MCF 10A (cell line): ENCODE data around the gene SREBF1. TPM values are rescaled to one million over a fixed set of nuclear protein-coding genes. Genes with fewer than 3 reads are reported as not detected.

Experiments used
- BruUV-seq: library from RNA; stranded (reverse); fragments of 400-500 nt; replicated peaks from 2 replicates; lab custom pipeline; 2021; lab: Mats Ljungman, UMichigan
- CTCF ChIA-PET: fragments of 300-600 bp; sonication (Branson Sonifier 250); formaldehyde crosslinking; extraction: SDS; loops from one replicate; lab custom pipeline; 2021; ENCODE audit warnings: antibody characterized with exemption, inconsistent platforms; lab: Yijun Ruan, JAX
- POLR2A ChIA-PET: fragments of 300-600, 350-650 bp; sonication (Branson Sonifier 250); formaldehyde crosslinking; extraction: SDS; loops from one replicate; lab custom pipeline; 2020; ENCODE audit warnings: antibody characterized with exemption, inconsistent platforms; lab: Yijun Ruan, JAX
- DNase-seq: peaks from one replicate; pipeline ENCODE4 v3.0.0-alpha.2; 2018; ENCODE audit not compliant: unreplicated experiment
- H3K27ac Mint-ChIP-seq: one replicate; pipeline ENCODE4 v1.8.0; 2022; ENCODE audit warnings: mild to moderate bottlenecking, low read depth, mixed read lengths; ENCODE audit not compliant: unreplicated experiment
- H3K27me3 Mint-ChIP-seq: one replicate; pipeline ENCODE4 v1.8.0; 2022; ENCODE audit warnings: mixed read lengths; ENCODE audit not compliant: insufficient read depth, unreplicated experiment
- H3K36me3 Mint-ChIP-seq: one replicate; pipeline ENCODE4 v1.8.0; 2022; ENCODE audit warnings: mild to moderate bottlenecking, moderate library complexity, mixed read lengths; ENCODE audit not compliant: insufficient read depth, unreplicated experiment
- H3K4me1 Mint-ChIP-seq: one replicate; pipeline ENCODE4 v1.8.0; 2022; ENCODE audit warnings: mixed read lengths; ENCODE audit not compliant: insufficient read depth, unreplicated experiment
- H3K4me3 Mint-ChIP-seq: one replicate; pipeline ENCODE4 v1.8.0; 2022; ENCODE audit warnings: mild to moderate bottlenecking, moderate library complexity, mixed read lengths; ENCODE audit not compliant: unreplicated experiment
- H3K9me3 Mint-ChIP-seq: one replicate; pipeline ENCODE4 v1.8.0; 2022; ENCODE audit warnings: mixed read lengths; ENCODE audit not compliant: unreplicated experiment
- intact Hi-C: fragments of 100-400 bp; cut with micrococcal nuclease; formaldehyde crosslinking; loops from 2 replicates; pipeline ENCODE4 v1.14.1; 2022
- total RNA-seq: library from RNA; stranded (reverse); gene quantifications from 2 replicates; pipeline ENCODE4 v1.2.3, GENCODE V29; 2022
- TF ChIP-seq, protein P1 (sequence below): fragments of 200-600 bp; IDR thresholded peaks from one replicate; pipeline ENCODE4 v1.8.0; 2022; ENCODE audit warnings: antibody characterized with exemption, mild to moderate bottlenecking; ENCODE audit not compliant: unreplicated experiment

Gene SREBF1
- total RNA-seq, 1 experiment from 2014 or later, result 87.1 TPM

DNA sequence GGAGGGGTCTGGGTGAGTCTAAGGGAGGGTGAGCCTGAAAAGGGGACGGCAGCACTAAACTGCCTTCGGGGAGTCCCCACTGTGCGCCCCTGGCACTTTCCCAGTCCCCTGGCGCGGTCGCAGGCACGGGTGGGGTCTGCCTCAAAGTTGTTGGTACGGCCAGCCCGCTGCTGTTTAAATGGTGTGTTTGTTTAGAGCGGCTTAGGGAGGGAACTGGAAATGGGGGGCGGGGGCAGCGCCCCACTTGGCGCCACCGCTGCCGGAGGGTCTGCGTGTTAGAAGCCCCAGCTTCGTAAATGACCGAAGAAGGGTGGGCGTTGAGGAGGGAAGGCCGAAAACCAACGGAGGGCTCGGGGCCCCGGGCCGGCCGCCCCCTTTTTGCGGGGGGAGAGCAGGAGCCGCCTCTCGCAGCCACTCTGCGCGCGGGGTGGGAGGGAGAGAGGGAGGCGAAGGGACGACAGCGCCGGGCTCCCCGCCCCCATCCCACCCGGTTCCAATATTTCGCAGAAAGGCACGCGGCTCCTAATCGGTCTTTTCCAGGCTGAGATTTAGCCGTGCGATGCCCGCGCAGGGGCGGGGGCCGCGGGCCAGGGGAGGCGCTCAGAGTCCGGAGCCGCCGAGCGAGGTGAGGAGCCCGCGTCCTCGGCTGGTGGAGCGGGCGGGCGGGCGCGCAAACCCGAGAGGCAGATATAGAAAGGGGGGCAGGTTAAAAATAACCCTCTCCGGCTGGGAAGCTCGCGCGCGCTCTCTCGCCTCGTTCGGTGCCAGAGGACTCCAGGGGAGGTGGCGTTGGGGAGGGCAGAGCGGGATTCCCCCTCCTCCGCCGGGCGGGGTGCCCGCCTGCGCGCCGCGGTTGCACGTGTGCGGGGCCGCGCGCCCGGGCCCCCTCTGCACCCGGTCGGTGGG, 54.9 kb downstream of the SREBF1 start:
- ChIA-PET CTCF (interaction anchor here (0.6 to 0.7 kb wide), 2 partner anchors 26 to 100 kb away, joined by 3 read pairs; no protein-coding TSS in a partner anchor), POLR2A (interaction anchor here (0.8 to 1.0 kb wide), 2 partner anchors 26 to 90 kb away, joined by 3 to 4 read pairs; no protein-coding TSS in a partner anchor)
- no peaks in the 10 kb centered on the region for H3K9me3 Mint-ChIP-seq
- H3K27ac Mint-ChIP-seq, result no peak overlapping the region
- H3K36me3 Mint-ChIP-seq, result peaks cover under 1% of the 10 kb centered on the region
- DNase-seq, result peak; percentile 37
- no TSS peak for BruUV-seq
- TF ChIP-seq, protein P1, sequence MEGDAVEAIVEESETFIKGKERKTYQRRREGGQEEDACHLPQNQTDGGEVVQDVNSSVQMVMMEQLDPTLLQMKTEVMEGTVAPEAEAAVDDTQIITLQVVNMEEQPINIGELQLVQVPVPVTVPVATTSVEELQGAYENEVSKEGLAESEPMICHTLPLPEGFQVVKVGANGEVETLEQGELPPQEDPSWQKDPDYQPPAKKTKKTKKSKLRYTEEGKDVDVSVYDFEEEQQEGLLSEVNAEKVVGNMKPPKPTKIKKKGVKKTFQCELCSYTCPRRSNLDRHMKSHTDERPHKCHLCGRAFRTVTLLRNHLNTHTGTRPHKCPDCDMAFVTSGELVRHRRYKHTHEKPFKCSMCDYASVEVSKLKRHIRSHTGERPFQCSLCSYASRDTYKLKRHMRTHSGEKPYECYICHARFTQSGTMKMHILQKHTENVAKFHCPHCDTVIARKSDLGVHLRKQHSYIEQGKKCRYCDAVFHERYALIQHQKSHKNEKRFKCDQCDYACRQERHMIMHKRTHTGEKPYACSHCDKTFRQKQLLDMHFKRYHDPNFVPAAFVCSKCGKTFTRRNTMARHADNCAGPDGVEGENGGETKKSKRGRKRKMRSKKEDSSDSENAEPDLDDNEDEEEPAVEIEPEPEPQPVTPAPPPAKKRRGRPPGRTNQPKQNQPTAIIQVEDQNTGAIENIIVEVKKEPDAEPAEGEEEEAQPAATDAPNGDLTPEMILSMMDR, result no peak
- no peaks in the 10 kb centered on the region for H3K27me3 Mint-ChIP-seq
- intact Hi-C loops, result no loop called here
- H3K4me1 Mint-ChIP-seq, result peaks cover 18% of the 10 kb centered on the region
- H3K4me3 Mint-ChIP-seq, result peak overlapping the region; percentile 12

DNA sequence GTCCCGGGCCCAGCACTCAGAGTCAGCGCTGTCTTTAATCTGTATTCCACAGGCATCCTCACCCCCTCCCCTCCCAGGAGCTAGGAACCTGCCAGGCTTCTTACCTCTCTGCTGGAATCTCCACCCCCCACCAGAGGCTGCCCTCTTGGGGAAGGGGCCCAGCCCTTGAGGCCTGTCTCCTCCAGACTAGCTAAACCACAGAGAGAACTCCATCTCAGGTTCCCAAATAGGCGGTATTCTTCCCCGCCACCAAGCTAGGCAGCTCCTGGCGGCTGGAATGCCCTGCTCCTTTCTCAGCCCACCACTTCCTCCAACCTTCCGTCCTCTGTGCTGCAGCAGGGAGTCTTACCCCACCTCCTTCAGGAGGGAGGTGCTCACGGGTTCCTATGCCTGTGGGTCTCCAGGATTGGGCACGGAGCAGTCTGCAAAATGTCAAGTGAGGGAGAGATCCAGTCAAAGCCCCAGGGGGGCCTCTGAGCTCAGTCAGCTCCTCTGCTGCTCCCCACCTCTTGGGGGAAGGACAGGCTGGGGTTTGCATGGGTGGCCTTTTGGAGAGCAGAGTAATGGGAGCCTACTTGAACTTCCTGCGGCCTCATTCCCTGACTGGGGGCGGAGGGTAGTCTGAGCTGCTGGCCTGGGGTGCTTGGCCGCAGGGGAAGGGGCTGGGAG, 55.7 kb downstream of the SREBF1 start:
- Mint-ChIP-seq H3K36me3 (no peaks in the 10 kb centered on the region), H3K27me3 (no peaks in the 10 kb centered on the region), H3K9me3 (no peaks in the 10 kb centered on the region), H3K27ac (no peak overlapping the region), H3K4me1 (peaks cover 13% of the 10 kb centered on the region), H3K4me3 (no peak overlapping the region)
- TF ChIP-seq, protein P1, result no peak
- DNase-seq, result no peak
- ChIA-PET POLR2A (interaction anchor here (0.8 to 1.0 kb wide), 2 partner anchors 25 to 89 kb away, joined by 3 to 4 read pairs; no protein-coding TSS in a partner anchor), CTCF (interaction anchor here (0.7 to 1.0 kb wide), 2 partner anchors 97 to 99 kb away, joined by 3 to 6 read pairs; no protein-coding TSS in a partner anchor)
- intact Hi-C loops, result no loop called here
- BruUV-seq, result no TSS peak

DNA sequence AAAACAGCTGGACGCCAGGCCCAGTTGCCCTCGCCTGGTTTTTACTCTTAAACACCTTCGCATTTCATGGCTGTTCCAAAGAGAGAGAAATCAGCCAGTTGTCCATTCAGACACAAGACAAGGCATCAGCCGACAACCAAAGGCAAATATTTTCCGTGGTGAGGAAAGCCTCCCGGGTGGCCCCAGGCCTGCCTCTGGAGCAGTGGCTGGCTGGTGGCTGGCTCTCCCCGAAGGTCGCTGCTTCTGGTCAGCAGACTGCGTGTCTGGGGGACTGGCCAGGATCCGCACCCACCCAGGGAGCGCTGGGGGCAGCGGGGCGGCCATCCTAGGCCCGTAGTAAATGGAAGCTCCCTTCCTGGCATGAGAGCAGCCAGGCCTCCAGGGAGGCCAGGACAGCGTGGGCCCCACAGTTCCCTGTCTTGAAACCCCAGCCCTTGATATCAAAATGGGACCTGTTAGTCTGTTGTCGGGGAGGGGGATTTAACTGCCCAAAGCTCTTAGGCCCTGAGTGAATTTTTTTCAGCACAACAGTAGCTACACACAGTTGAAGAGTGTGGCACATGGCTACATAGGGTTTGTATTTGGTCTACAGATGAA, 57.7 kb downstream of the SREBF1 start:
- CTCF ChIA-PET, result interaction anchor here (0.5 to 1.6 kb wide), 3 partner anchors 33 to 255 kb away, joined by 3 to 5 read pairs (median 4); no protein-coding TSS in a partner anchor
- TF ChIP-seq, protein P1, result no peak

More for the DNA sequence above, 57.7 kb downstream of the SREBF1 start:
- Mint-ChIP-seq H3K9me3 (no peaks in the 10 kb centered on the region), H3K4me1 (peaks cover under 1% of the 10 kb centered on the region), H3K4me3 (no peak overlapping the region), H3K27me3 (no peaks in the 10 kb centered on the region), H3K36me3 (no peaks in the 10 kb centered on the region), H3K27ac (no peak overlapping the region)
- BruUV-seq, result no TSS peak
- intact Hi-C loops, result no loop called here
- no peak for DNase-seq
- POLR2A ChIA-PET, result interaction anchor here (0.6 kb wide), 1 partner anchor 101 kb away, joined by 3 read pairs; no protein-coding TSS in a partner anchor
